Measurements from ENCODE around the gene SFXN5.
A peak's percentile ranks its signal among the peaks of the same experiment; 100 is the strongest.
"Not testable (repeated sequence)": the region's sequence is repeated elsewhere in the genome, so short reads cannot be mapped to it uniquely, and the experiment has no call there.

The SFXN5 gene

DNA sequence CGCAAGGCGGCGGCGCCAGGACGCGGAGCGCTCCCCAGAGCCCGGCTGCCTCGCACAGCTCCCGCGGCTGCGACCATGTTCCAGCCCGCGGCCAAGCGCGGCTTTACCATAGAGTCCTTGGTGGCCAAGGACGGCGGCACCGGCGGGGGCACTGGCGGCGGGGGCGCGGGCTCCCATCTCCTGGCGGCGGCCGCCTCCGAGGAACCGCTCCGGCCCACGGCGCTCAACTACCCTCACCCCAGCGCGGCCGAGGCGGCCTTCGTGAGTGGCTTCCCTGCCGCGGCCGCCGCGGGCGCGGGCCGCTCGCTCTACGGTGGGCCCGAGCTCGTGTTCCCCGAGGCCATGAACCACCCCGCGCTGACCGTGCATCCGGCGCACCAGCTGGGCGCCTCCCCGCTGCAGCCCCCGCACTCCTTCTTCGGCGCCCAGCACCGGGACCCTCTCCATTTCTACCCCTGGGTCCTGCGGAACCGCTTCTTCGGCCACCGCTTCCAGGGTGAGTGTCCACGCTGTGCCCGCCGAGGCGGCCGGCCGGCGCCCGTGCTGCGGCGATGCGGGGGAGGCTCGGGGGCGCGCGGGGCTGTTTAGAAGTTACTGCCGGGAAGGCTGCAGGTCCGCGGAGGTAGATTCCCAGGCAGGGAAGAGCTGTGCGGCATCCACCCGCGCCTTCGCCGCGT lies 153.5 kb downstream of the SFXN5 start:
- no peak for DNase-seq

DNA sequence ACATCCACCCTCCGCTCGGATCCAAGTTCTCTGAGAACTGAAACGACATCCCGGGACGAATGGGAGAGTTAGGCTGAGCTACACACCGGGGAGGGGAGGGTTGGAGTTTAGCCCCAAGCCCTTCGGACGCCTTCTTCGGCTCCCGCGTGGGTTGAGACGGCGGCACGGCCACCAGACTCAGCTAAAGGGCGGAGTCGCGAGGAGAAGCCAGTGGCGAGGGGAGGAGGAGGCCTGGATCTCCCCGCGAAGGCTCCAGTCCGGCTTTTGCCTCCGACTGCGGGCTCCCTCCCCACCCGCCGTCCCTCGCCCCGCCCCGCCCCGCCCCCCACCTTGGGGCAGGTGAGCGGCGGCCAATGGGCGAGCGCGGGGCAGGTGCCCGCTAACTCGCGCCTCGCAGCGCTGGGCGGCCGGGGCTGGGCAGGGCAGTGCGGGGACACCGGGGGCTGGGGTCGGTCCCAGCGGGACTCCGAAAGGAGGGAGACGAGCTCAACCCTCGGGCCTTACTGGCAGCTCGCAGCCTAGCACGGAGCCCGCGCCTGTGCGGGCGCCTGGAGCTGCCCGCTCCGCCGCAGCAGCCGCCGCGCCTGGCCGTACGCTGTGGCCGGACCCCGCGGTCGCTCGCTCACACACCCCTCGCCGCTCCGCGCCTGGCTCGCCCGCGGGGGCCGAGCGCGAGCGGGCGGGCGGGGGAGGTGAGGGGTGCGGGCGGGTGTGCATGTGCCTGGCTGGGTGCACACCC lies 154.2 kb downstream of the SFXN5 start, which contains the start of gene EMX1:
Gene EMX1, plus strand, starts transcription at position 382 of the 739 bp plus-strand sequence. Its CDS starts 334 bp downstream, at position 716.
- peak; percentile 66 for DNase-seq

DNA sequence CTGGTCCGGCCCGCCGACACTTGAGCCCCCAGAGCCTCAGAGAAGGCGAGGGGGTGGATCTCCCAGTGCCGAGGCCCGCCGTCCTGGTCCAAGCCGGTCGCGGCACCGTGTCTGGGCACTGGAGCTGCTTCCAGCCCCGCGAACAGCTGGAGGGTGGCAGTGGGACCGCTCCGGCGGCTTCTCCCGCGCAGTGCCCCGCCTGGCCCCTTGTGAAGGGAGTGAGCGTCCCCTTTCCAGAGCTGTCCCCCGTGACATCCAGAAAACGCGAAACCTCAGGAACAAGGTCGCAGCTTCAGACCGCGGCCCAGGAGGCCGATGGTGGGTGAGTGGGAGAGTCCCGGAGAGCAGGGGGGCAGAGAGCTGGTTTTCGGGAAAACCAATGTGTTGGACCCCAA lies 154.8 kb downstream of the SFXN5 start:
- no peak for DNase-seq

DNA sequence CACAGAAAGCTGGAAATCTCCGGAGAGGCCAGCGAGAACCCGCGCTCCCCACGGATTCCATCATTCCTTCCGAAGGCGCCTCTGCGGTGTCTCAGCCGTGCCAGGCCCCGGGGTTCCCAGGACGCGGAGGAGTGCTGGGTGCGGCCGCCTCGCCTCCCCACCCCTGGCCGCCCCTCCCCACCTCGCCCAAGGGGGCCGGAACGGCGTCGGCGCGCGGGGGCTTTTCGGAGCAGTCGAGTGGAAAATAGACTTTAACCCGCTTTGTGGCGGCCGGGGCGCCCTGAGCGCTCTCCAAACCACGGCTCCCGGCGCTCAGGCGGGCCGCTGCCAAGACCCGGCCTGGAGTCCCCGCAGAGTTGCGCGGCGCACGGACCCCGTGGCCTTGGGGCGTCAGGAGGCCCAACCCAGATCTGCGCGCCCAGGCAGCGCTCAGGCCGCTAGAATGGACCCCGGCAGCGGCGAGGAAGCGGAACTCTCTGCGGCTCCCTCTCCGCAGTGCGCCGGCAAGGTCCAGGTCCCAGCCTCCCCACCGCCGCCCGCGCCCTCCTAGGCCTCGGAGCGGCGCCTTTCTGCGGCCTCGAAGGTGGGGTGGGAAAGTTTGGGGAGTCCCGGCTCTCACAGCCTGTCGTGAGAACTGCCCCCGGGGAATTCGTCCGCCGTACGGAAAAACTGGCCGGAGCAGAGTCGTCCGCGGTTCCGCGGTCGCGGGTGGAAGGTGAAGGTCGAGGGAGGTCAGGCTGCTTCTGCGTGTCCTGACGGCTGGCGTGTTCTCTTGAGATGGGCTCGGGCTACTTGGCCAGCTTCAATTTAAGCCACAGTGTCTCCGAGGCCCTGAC lies 155.4 kb downstream of the SFXN5 start:
- DNase-seq, result peak; percentile 47

DNA sequence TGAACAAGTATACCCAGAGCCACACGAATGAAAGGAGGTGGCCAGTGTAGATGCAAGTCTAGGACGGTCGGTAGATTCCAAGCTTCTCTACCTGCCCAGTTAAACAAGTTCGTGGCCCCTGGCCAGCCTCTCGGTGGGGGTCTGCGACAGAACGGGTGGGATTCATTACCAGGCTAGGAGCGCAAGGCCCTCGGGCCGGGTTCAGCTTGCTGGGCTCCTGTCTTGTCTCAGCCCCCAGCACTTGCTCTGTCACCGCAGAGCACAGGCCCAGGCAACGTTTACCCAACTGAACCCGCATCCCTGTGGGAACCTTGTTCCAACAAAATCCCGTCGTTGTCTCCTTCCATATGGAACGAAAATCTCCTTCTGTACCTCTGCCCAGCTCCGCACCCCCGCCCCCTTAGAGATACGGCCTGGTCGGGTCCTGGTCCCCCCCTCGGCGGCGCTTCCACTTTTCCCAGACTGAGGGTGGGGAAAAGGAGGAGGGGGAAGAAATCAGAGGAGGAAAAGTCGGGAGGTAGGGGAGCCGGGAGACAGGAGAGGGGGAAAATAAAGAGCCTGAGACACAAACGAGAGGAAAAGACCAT lies 156.1 kb downstream of the SFXN5 start:
- no peak for DNase-seq

GRCh38 chr2:72914589-72915319 lies 156.8 kb downstream of the SFXN5 start:
- DNase-seq, result no peak

DNA sequence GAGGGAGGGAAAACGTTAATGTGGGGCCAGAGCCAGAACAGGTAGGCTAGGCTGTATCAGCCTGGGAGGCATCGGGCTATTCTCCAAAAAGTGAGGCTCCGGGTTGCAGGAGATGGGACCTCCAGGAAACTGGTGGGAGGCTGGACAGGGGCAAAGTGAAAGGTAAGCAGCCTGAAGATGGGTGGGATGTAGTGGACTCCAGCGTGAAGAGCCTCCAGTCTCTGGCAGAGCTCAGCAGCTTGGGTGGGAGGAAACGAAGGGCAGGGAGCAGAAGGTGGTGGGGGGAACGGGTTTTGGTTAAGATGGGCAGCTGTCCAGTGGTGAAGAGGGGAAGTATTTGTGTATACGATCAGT lies 157.3 kb downstream of the SFXN5 start:
- DNase-seq, result no peak

DNA sequence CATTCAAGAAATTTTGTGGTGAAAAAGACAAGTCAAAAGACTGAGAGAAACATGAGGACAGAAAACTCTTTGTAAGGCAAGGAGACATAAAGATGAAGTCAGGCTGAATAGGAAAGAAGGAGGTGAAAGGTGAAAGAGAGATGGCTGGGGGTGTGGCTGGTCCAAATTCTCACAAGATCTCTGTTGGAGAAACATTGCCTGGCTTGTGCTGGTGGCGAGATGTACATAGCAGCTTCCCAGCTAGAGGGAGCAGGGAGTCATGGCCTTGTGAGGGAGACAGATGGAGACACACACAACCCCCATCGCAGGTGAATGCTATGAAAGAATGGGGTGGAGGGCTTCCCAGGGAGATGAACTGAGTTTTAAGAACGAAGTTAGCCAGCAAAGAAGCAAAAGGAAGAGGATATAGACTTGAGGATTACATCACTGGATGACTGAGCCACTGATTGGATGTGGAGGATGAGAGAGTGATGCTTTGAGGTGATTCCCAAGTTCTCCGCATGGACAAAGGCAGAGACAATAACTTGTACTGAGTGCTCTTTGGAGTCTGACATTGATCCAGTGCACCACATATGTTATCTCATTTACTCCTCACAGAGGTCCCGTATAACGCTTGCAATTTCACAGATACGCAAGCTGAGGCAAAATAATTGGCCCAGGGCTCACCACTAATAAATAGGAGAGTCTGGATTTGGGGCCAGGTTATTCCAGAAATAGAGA lies 157.9 kb downstream of the SFXN5 start:
- no peak for DNase-seq

DNA sequence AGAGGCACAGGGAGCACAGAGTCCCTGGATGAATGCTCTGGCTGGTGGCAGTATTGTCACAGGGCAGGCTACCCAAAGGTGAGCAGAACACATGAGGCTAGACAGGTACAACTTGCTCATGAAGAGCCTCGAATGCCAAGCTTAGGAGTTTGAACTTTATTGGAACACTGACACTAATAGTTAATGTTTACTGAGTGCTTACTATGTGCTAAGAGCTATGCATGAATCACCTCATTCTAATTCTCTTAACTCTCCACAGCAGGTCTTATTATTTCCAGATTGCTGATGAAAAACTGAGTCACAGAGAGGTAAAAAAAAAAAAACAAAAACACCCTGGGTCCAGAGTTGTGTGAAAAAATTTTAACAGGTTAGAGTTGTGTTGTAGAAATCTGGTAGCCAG lies 160.3 kb downstream of the SFXN5 start:
- no peak for DNase-seq

GRCh38 chr2:72908741-72909140 lies 162.8 kb downstream of the SFXN5 start:
- no peak for DNase-seq

DNA sequence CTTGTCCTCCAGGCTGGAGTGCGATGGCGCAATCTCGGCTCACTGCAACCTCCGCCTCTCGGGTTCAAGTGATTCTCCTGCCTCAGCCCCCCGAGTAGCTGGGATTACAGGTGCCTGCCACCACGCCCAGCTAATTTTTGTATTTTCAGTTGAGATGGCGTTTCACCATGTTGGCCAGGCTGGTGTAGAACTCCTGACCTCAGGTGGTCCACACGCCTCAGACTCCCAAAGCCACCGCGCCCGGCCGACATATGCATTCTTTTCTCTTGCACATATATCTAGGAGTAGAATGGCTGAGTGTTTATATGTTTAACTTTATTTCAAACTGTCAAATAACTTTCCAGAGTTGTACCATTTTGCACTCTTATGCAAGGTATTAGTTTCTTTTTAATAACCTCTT lies 164.1 kb downstream of the SFXN5 start:
- not testable (repeated sequence) for DNase-seq

- DNase-seq, result no peak
These were observed 170.1 kb downstream of the SFXN5 start for GRCh38 chr2:72901426-72901825.

- DNase-seq, result no peak
These were observed 171.2 kb downstream of the SFXN5 start for GRCh38 chr2:72900191-72900825.

GRCh38 chr2:72898585-72898906 lies 173.0 kb downstream of the SFXN5 start:
- DNase-seq, result no peak

GRCh38 chr2:72897785-72898584 lies 173.5 kb downstream of the SFXN5 start:
- no peak for DNase-seq

- DNase-seq, result no peak
These were observed 175.1 kb downstream of the SFXN5 start for GRCh38 chr2:72896446-72896845.

- peak; percentile 80 for DNase-seq
These were observed 175.7 kb downstream of the SFXN5 start for GRCh38 chr2:72895759-72896281.

DNA sequence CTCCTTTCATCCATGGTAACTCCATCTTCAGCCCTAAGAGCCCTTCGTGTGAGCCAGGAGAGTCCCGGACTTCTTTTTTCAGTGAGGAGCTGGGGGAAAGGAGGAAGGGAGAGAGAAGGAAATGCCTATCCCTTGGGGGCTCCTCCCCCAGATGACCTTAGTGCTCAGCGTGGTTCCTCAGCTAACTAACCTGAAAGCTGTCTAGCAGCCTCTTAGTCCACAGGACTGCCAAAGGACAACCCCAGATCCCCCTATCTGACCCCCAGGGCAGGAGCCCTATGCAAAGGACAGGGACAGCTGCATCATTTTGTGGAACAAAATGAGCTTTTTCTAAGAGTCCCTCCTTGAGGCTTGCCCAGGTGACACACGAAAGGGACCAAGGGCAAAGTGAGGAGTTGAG lies 176.4 kb downstream of the SFXN5 start:
- no peak for DNase-seq

- no peak for DNase-seq
These were observed 177.0 kb downstream of the SFXN5 start for GRCh38 chr2:72894514-72894913.

- peak; percentile 88 for DNase-seq
These were observed 177.8 kb downstream of the SFXN5 start for GRCh38 chr2:72893594-72894319.
